GM21515 (cell line): ENCODE data around the gene SETMAR.
"Not testable (repeated sequence)": the region's sequence is repeated elsewhere in the genome, so short reads cannot be mapped to it uniquely, and the experiment has no call there.

Experiments used
- ATAC-seq: cut with Tn5 transposase; IDR thresholded peaks from one replicate; pipeline ENCODE4 v1.9.1; 2021; ENCODE audit not compliant: unreplicated experiment

SETMAR gene

DNA sequence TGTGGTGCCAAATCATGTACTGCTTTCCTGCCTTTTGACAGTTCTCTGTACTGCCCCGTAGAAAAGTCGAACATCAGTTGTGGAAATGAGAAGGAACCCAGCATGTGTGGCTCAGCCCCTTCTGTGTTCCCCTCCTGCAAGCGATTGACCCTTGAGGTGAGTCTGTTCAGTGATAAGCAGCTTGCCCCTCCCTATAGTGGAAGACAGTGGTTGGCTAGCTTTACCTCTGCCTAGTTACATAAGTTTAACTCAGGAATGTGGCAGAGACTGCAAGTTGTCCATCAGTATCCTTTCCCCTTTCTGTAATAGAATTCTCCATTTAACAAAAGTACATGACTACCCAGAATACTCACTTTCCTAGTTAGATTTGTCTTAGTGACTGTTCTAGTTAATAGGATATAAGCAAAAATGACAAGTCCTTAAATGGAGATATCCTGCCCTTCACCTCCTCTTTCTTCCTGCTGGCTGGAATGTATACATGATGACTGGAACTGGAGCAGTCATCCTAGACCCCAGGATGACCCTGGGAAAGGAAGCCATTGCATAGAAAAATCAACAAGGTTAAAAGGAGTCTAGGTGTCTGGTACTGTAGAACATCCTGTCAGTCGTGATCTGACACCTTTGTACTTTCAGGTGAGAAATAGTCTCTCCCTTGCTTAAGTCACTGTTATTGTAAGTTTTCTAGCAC is 10.6 kb downstream of the SETMAR start:
- ATAC-seq: no peak

DNA sequence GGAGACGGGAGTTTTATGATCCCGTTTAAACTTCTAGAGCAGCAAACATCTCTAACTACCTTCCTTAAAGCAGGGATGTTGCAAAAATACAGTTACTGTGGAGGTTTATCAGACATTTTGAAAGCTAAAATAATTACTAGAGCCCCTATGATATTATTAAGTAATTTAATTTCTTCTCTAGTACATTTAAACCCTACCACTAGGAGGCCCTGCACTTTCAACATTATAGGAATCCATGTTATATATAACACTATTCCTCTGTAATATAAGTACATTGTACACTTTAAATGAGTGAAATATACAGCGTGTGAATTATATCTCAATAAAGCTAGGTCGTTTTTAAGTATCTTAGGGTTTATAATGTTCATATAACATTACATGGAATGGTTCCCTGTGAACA is 11.5 kb downstream of the SETMAR start:
- no peak for ATAC-seq

DNA sequence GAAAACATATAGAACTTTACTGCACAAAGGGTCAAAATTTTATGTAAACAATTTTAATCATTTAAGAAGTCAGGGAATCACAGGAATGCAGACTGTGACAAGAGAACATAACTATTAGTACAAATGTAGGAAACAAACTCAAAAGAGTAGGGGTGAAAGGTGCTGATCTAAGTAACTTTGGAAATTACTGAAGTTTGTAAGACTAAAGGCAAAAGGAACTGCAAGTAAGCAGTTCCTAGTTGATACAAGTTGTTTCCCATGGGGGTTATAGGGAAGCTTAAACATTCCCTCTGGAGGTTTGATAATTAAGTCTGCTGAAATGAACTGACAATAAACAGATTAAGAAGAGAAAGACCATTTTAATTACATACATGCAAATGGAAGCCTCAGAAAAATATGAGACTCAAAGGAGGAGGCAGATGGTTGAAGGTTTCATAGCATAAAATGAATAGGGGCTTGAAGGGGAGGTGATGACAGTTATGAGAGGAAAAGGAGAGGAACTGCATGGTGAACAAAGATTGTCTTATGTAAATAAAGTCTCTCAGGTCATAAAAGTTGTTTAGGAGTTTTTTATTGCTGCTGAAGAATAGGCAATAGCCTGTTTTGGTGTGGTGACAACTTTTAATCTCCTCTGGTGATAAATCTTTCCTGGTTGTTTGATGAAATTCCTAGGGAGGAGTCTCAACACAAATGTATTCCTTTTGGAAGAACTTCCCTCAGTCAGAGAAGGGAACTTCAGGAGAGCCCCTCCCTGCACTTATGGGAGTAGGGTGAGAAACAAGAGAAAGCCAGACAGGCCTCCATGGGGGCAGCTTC is 17.1 kb downstream of the SETMAR start:
- ATAC-seq: no peak

DNA sequence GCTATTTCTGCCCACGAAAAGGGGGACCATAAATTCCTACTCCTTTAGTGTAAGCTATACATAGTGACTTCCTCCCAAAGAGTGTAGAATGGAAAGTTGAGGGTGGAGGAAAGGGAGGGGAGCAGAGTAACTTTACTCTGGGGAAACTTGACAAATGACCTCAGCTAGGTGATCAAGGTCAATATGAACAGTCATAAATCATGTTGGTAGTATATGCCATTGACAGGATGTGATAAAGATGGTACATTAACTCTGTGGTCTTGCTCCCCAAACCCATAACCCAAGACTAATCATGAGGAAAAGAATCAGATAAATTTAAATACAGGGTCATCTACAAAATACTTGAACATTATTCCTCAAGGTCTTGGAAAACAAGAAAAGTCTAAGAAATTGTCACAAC is 18.6 kb downstream of the SETMAR start:
- no peak for ATAC-seq

DNA sequence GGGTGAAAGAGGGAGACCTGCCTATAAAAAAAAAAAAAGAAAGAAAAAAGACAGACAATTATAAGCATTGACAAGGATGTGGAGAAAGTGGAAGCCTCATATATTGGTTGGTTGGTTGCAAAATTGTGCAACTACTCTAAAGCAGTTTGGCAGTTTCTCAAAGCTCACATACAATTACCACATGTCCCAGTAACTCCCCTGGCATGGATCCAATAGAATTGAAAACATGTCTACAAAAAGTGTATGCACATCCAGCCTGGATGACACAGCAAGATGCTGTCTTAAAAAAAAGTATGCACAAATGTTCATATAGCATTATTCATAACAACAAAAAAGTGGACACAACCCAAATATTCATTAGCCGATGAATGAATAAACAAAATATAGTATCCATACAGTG is 19.5 kb downstream of the SETMAR start:
- ATAC-seq: no peak

DNA sequence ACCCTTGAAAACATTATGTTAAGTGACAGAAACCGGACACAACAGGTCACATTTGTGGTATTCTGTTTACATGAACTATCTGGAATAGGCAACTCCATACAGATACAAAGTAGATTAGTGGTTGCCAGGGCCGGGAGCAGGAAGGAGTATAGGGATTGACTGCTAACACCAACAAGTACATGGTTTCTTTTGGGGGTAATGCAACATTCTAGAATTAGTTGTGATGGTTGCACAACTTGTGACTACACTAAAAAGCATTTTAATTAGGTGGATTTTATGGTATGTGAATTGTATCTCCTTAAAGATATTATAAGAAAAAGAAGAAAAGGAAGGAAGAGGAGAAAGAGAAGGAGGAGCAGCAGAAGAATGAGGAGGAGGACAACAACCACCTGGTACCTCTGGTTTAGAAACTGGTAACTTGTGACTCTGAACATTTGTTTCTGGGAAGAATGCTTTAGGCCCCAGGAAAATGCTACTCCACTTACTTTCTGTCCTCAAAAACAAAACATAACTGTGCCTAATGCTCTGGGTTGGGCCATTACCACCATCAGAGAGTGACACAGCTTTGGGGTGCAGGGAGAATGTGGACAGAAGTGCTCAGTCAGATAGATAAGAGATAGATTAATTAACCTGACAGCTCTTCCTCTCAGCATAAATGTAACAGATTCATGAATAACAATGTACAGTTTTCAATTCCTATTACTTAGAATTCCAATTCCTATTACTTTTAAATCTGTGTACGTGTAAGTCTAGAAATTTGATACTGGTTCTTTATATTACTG is 20.3 kb downstream of the SETMAR start:
- no peak for ATAC-seq

DNA sequence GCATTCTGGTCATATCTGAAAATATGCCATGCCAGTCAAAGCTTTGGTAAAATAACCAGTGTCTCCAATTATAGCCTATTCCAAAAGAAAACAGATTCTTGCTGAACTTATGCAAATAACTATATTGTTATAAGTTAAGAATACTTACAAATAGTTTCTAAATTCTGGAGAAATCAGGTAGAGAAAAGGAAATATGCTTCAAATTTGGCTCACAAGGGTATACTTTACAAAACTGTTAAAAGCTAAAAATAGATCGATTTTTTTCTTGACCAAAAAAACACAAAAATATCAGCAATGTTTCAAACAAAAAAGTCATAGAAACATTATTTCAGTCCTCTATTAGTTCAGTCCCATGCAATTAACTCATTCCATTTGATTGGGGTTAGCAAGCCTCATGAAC is 23.7 kb downstream of the SETMAR start:
- ATAC-seq: no peak

DNA sequence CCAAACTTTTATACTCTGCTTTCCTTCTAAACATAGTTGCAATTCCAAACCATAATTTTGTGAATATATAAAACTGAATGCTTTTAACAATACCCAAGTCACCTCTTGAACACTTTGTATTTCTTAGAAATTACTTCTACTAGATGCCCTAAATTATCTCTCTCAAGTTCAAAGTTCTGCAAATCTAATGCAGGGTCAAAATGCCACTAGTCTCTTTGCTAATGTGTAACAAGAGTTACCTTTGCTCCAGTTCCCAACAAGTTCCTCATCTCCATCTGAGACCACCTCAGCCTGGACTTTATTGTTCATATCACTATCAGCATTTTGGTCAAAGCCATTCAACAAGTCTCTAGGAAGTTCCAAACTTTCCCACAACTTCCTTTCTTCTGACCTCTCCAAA is 26.6 kb downstream of the SETMAR start:
- ATAC-seq: not testable (repeated sequence)

DNA sequence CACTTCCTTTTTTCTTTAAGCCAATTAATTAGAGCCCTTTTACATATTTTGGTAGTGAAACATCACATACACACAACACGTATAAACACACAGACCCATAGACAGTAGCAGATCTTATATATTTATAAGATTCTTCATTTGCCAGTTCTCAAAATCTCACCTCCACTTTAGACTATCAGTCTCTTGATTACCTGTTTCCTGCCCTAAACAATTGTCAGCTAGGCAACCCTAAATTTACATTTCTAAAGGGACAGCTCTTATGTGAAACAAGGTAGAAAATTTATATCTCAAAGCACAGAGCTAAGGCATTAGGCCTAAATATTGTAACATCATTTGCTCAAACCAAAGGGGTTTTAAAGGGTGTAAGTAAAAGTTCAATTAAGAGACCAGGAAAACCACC is 28.9 kb downstream of the SETMAR start:
- ATAC-seq: no peak

DNA sequence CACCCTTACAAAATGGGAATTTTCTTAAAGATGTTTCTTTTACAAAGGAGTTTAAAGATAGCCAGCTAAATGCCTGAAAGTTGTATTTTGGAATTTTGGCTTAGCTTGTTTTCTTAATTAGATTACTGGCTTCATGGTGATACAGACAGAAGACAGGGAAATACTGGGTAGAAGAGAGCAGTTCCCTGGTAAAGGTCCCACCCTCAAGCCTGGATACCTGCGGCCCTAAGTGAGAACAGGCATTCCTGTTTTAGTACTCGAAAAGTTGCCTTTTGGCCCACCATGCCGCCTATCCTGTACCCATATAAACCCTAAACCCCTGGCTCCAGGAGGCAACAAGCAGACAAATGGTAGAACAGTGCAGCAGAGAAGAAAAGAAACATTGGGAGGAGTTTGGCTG is 29.4 kb downstream of the SETMAR start:
- no peak for ATAC-seq

DNA sequence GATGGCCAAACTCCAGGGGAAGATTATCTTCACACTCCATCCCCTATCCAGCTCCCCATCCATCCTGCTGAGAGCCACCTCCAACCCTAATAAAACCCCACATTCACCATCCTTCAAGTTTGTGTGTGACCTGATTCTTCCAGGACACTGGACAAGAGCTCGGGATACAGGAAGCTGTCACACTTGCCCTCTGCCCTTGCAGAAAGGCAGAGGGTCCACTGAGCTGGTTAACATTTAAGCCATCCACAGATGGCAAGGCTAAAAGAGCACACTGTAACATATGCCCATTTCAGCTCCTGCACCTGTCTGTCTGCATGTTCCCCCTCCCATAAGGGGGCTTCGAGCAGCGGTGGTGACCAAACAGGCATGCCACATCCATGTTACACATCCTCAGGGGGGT is 29.8 kb downstream of the SETMAR start:
- ATAC-seq: no peak

DNA sequence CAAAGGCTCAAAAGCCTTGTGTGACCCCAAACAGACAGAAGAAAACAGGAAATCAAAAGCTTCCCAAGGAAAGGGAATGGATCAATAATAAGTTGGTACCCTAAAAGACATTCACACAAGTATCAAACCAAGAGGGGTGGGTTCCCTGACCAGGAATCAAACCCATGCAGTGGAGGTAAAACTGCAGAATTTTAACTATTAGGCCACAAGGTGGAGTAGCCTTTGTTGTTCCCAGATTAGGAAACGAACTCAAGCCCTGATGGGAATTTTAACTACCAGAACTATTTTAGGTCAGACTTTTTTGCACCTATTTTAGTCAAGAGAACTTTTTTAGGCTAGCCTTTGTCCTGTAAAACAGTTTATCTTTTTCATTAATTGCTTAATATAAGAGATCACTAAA is 31.4 kb downstream of the SETMAR start:
- ATAC-seq: no peak

DNA sequence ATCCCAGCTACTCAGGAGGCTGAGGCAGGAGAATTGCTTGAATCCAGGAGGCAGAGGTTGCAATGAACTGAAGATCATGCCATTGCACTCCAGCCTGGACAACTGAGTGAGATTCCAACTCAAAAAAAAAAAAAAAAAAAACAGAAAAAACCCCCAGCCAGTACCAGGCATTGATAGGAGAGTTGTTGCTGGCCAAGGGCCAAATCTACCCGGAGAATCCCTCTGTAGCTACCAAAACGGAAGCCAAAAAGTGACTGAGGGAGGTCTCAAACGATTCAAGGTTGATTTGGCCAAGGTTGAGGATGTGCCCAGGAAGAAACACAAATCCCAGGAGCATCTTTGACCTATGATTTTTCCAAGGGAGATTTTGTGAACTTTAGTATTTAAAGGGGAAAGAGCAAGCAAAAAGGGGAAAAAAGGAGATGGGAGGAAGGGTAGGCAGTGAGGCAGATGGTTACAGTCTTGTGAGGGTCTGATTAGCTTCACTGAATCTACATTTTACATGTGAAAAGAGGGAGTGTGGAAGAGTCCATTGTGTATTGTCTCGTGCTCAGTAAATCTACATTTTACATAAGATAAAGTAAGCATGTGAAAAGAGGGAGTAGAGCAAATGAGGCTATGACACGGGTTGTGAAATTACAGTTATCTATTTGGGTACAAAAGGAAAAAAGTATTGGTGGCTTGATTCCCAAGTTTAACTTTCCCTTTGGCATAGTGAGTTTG is 32.8 kb downstream of the SETMAR start:
- no peak for ATAC-seq

DNA sequence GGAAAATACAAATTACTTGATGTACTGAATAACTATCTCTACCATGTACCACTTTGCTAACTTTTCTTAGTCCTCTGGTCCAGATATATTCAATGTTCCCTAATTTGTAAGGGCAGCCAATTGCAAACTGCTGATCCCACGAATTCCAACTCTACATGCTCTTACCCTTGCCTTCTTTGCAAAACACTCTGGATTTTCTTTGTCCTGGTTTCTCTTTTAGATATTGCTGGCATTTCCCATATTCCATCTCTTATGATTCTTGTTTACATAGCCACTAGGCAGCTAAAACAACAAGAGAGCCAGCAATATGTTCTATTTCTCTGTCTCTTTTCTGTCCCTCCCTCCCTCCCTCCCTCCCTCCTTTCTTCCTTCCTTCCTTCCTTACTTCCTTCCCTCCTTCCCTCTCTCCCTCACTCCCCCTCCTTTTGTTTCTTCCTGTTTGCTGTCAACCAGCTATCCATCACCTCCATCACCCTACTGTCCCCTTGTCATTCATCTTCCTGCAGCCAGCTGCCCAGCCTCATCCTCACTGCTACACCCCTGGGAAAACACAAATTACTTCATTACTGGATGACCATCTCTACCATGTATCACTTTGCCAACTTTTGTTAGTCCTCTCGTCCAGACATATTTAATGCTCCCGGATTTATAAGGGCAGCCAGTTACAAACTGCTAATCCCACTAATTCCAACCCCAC is 33.8 kb downstream of the SETMAR start:
- no peak for ATAC-seq

DNA sequence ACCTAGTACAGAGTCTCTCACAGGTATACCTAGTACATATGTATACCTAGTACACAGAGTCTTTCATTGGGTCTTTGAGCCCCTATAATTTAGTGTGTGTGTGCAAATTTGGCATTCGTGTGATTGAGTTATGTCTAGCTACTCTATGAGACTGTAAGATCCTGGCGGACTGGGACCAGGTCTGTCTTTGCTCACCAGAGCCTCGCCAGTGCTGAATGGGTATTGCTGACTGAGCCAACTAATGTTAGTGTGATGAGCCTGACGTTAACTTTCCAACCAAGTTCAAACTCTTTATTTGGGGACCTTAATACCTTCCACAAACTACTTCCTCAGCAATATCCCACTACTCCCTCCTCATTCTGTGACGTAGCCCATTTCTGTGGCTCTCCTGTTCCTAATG is 35.6 kb downstream of the SETMAR start:
- ATAC-seq: no peak

DNA sequence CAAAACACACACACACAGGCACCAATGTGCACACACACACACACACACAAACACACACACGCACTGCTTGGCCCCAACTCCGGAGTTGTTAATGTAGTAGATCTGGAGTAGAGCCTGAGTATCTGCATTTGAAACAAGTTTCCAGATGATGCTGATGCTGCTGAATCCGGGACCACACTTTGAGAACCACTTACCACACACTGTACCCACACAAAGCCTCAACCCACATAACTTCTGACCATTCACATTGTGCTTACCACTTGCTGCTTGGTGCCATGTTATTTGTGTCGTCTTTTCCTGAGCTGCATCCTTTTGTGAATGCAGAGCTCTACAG is 36.9 kb downstream of the SETMAR start:
- ATAC-seq: no peak

DNA sequence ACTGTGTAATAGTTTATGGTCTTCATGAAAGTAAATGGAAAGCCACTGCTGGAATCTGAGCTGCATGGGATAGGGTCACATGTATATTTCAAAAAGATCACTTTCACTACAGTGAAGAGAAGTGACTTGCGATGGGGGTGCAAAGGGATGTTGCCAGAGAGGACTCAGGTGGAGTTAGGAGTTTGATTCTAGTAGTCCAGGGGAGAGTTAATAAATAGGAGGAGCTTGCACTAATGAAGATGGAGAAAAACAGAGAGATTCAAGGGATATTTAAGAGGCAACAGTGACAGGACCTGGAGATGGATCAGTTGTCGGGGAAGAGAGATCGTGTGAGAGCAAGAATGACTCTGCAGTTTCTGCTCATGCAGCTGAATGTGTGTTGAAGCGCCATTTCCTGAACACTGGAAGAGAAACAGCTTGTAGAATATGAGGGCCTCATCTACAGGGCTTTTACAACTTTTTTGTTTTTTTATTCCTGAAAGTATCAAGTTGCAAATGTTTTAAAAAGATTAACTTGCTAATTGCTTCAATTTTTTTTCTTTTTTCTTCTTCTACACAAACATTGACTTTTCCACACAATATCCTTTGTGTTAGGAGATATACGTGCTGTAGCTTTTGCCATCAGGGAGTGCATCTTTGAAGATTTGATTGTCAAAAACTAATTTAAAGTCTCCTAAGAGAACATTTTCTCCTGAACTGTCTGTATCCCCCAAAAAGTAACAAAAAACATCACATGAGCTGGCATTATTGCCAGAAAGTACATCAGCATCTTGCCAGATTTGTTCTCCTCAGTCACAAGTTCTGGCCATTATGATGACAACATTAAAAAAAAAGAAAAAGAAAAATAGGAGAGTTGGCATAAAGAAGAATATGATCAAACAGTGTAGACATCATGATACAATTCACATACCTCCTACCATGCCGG is 37.5 kb downstream of the SETMAR start:
- ATAC-seq: no peak

DNA sequence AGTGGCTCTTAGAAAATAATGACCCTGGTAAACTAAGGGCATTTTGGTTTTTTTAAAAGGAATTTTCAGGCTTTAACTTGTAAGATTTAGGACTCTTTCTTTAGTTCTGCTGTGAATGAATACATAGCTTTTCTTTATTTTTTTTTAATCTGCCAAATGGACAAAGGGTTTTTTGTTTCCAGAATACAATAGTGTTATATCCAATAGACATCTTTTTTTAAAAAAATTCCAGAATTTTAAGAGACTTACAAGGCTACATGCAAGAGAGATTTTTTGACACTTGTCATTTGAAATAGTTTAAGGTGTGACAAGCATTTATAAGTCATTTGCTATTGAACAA is 38.1 kb downstream of the SETMAR start:
- ATAC-seq: no peak

DNA sequence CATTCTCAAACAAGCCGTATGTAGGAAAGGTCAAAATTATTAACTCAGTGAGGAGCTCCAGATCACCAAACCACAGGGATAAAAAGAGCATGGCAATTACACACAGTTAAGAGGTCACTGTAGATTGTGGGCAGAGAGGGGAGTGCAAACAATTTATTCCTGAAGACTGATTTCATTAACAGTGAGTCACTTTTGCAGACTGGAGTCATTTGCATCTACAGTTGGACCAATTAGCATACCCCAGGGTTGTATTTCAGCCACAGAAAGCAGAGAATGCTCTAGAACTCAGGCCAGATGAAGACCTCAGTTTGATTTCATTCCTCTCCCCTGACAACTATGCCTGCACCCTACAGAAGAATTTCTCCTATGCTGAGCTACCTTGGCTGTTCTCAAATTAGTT is 40.1 kb downstream of the SETMAR start:
- no peak for ATAC-seq

DNA sequence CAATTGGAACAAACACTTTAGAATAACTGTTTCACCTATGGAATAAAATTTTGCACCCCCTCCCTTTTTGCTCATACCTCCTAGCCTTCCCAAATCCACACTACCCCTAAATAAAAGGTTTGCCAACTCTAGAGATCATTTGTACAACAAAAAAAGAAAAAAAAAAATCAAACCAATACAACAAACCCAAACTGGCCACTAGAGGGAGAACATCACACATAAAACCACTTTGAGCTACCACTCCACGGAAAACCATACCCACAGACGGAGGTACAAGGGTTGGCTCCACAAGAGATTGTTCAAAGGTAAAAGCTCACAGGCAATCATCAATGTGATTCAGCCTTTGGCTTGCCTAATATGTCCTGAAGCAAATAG is 47.6 kb downstream of the SETMAR start:
- ATAC-seq: peak; percentile 93
